Lower lobe of right lung (tissue), 2 donors: ENCODE results near the gene IFI27. TPM values are rescaled to one million over a fixed set of nuclear protein-coding genes. Genes with fewer than 3 reads are reported as not detected.

Experiments used
- ATAC-seq, 2 donors: fragments of 200-7000 bp; cut with Tn5 transposase; one replicate each; pipeline ENCODE4 v1.9.1; 2020 to 2022; ENCODE audit warnings: mild to moderate bottlenecking in 2 of 2, moderate library complexity in 2 of 2
- DNase-seq: peaks from one replicate; pipeline ENCODE4 v3.0.0-alpha.2; 2020
- H3K27ac ChIP-seq: fragments of 200-600 bp; one replicate; pipeline ENCODE4 v1.8.0; 2022
- H3K27me3 ChIP-seq: fragments of 200-600 bp; one replicate; pipeline ENCODE4 v1.8.0; 2022; ENCODE audit warnings: low read depth
- H3K36me3 ChIP-seq: fragments of 200-600 bp; one replicate; pipeline ENCODE4 v1.8.0; 2022; ENCODE audit warnings: mild to moderate bottlenecking
- H3K4me1 ChIP-seq: fragments of 200-600 bp; one replicate; pipeline ENCODE4 v1.8.0; 2022
- H3K4me3 ChIP-seq: fragments of 200-600 bp; one replicate; pipeline ENCODE4 v1.8.0; 2022; ENCODE audit warnings: mild to moderate bottlenecking
- H3K9me3 ChIP-seq: fragments of 200-600 bp; one replicate; pipeline ENCODE4 v1.8.0; 2022
- intact Hi-C: fragments of 100-400 bp; cut with DNase I; formaldehyde crosslinking; loops from one replicate; pipeline ENCODE4 v1.11.0; 2022
- total RNA-seq: library from RNA; stranded (reverse); fragmentation: NEBNext Ultra II Directional; extraction: Animal tissue kit (Norgen Biotek cat#: 25700); gene quantifications from one replicate; pipeline ENCODE4 v1.2.1, GENCODE V29; 2021
- TF ChIP-seq, protein P1 (sequence below): fragments of 200-600 bp; IDR thresholded peaks from one replicate; pipeline ENCODE4 v1.8.0; 2022; ENCODE audit warnings: antibody characterized with exemption, mild to moderate bottlenecking
- donor health status: DM: no; HTN: yes; CAD: no; lungs with severe emphysema.

The IFI27 gene
- total RNA-seq, 1 donor from 2014 or later: 340 TPM

DNA sequence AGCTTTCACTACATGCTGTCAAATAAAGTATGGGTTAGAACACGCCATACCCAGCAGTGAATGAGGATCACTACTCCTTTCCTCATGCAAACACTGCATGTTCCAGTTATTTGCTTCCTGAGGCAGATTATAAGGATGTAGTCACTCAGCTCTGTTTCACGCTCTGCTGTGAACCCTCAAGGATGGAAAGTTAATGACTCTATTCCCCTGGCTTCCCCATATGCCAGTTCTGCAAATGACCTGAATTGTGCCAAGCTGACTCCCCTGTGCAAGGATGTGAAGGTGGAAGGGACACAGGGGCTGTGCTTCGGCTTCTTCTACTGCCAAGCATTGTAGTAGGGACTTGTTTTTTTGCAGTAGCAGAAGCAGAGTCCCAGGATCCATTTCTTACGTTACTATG is 22.6 kb upstream of the IFI27 start:
- ATAC-seq: no peak
- Histone ChIP-seq H3K36me3 (no peaks in the 10 kb centered on the region), H3K27ac (no peak overlapping the region), H3K4me3 (no peak overlapping the region), H3K9me3 (no peaks in the 10 kb centered on the region), H3K27me3 (no peaks in the 10 kb centered on the region), H3K4me1 (no peaks in the 10 kb centered on the region)
- intact Hi-C loops: no loop called here
- TF ChIP-seq, protein P1, sequence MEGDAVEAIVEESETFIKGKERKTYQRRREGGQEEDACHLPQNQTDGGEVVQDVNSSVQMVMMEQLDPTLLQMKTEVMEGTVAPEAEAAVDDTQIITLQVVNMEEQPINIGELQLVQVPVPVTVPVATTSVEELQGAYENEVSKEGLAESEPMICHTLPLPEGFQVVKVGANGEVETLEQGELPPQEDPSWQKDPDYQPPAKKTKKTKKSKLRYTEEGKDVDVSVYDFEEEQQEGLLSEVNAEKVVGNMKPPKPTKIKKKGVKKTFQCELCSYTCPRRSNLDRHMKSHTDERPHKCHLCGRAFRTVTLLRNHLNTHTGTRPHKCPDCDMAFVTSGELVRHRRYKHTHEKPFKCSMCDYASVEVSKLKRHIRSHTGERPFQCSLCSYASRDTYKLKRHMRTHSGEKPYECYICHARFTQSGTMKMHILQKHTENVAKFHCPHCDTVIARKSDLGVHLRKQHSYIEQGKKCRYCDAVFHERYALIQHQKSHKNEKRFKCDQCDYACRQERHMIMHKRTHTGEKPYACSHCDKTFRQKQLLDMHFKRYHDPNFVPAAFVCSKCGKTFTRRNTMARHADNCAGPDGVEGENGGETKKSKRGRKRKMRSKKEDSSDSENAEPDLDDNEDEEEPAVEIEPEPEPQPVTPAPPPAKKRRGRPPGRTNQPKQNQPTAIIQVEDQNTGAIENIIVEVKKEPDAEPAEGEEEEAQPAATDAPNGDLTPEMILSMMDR: no peak
- no peak for DNase-seq

DNA sequence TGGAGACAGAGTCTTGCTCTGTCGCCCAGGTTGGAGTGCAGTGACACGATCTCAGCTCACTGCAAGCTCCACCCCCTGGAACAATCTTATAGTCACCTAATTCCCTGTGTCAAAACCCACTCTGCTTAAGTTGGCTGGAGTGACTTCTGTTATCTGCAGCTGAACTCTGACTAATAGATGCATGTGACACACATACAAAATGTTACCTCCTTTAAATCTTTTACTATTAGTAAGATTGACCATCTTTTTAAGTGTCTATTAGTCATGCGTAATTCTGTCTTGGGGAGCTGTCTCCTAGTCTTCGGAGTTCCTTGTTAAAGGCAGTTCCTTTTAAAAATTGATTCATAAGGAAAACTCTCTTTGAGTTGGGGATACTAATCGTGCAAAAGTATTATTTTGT is 22.0 kb upstream of the IFI27 start:
- DNase-seq (no peak), ATAC-seq (no peak)
- intact Hi-C loops: no loop called here
- no peak overlapping the region for H3K4me3 ChIP-seq
- H3K27ac ChIP-seq: no peak overlapping the region
- H3K4me1 ChIP-seq: no peaks in the 10 kb centered on the region
- TF ChIP-seq, protein P1: no peak
- no peaks in the 10 kb centered on the region for H3K27me3 ChIP-seq
- no peaks in the 10 kb centered on the region for H3K9me3 ChIP-seq
- no peaks in the 10 kb centered on the region for H3K36me3 ChIP-seq

DNA sequence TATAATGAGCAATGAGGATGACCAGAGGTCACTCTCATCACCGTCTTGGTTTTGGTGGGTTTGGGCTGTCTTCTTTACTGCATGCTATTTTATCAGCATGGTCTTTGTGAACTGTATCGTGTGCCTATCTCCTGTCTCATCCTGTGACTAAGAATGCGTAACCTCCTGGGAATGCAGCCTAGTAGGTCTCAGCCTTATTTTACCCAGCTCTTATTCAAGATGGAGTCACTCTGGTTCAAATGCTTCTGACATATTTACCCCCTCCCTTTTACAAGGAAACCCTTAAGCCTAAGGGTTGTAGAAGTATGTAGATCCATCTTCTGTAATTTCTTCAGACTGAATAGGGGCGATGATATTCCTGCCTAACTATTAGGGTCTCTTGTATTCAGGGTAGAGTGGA is 21.1 kb upstream of the IFI27 start:
- Histone ChIP-seq H3K27ac (no peak overlapping the region), H3K36me3 (no peaks in the 10 kb centered on the region), H3K4me1 (no peaks in the 10 kb centered on the region), H3K27me3 (no peaks in the 10 kb centered on the region), H3K9me3 (no peaks in the 10 kb centered on the region), H3K4me3 (no peak overlapping the region)
- ATAC-seq (no peak), DNase-seq (no peak)
- intact Hi-C loops: no loop called here
- TF ChIP-seq, protein P1: no peak

DNA sequence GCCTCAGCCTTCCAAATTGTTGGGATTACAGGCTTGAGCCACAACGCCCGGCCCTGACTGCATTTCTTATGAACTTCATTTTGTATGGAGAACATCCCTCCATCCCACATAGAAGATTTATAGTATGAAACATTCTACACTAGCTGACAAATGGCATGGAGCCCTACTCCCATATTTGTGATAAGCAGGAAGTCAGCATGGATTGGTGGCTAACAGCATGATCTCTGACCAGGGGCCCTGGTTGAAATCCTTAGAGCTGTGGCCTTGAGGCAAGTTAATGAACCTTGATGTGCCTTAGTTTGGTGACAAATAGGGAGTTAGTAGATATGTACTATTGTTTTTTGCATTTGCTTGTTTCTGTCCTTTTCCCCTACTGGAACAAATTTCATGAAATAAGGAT is 17.1 kb upstream of the IFI27 start:
- no peak overlapping the region for H3K4me3 ChIP-seq
- TF ChIP-seq, protein P1: no peak
- intact Hi-C loops: no loop called here
- H3K27ac ChIP-seq: no peak overlapping the region
- H3K27me3 ChIP-seq: no peaks in the 10 kb centered on the region
- peaks cover 6% of the 10 kb centered on the region for H3K36me3 ChIP-seq
- DNase-seq (no peak), ATAC-seq (no peak)
- no peaks in the 10 kb centered on the region for H3K4me1 ChIP-seq
- H3K9me3 ChIP-seq: no peaks in the 10 kb centered on the region

DNA sequence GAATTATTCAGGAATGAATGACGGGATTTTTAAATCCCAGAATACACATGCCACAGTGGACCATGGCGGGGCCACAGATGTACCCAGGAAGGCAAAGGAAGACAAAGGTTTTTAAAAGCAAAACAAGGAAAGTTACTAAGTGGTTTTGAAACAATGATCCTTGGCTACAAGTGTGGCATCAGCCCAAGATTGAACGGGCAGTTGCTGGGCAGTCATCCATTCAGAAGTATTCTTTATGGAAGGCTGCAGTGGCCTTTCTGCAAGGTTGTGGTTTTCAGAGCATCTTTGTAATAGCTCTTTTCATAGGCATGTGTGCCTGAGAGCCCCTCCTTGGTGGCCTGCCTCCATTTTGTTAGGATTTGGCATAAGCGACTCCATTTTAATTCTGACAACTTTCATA is 13.4 kb upstream of the IFI27 start:
- DNase-seq: no peak
- H3K9me3 ChIP-seq: no peaks in the 10 kb centered on the region
- TF ChIP-seq, protein P1: no peak
- peaks cover 6% of the 10 kb centered on the region for H3K36me3 ChIP-seq
- intact Hi-C loops: no loop called here
- H3K27ac ChIP-seq: no peak overlapping the region
- no peaks in the 10 kb centered on the region for H3K27me3 ChIP-seq
- H3K4me3 ChIP-seq: no peak overlapping the region
- ATAC-seq: no peak
- no peaks in the 10 kb centered on the region for H3K4me1 ChIP-seq
